ENCODE data around the gene MDH1.

GRCh38 chr2:63587814-63588384 is 864 bp upstream of the MDH1 start:
- TF ChIP-seq CTCF (IDR thresholded peaks at IDR 0.05) (no peak), POLR2A (IDR thresholded peaks at IDR 0.05) (no peak)
